ENCODE measurements around the gene C2.

C2 gene

DNA sequence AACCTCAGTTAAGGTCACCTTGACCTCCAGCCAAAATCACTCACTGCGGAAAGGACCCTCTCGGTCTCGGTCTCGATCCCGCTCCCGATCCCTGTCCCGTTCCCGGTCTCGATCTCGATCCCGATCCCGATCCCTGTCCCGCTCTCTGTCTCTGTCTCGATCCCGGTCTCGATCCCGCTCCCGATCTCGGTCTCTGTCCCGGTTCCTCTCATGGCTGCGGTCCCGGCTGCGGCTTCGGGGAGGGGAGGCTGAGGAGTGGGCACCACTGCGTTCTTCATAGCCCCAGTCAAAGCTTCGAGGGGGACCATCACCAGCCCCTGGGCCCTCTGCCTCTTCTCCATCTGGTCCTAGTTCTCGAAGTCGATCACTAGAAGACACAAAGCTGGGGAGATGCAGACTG, 27.0 kb downstream of the C2 start:
- ChIA-PET POLR2A (no interaction called here), CTCF (interaction anchor here (1.6 to 7.4 kb wide), 2 partner anchors 14 to 65 kb away, joined by 8 to 94 read pairs; no protein-coding TSS in a partner anchor)
- TF ChIP-seq CTCF (IDR thresholded peaks at IDR 0.05; ENCODE audit: insufficient read depth, low read length, missing control alignments): no peak
- no peak overlapping the region for H3K4me3 ChIP-seq (ENCODE audit: low read depth, low read length)
- no peak for DNase-seq (ENCODE audit: low read depth, low spot score)

DNA sequence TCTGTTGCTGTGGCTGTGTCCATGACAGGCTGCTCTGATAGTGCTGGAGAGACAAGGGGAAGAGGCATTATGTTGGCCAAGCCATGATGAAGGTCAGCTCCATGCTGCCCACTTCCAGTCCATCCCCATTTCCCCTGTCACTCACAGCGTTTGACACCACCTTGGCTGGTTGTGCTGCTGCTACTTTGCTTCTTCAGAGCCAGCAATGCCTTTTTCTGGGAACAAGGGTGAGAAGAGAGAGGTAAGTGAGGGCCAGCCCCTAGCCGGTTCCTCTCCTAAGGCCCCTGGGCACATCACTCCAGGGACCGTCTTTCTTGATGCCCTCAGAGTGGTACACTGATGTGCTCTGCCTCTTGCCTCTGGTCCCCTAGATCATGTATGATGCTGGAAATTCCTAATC, 29.3 kb downstream of the C2 start:
- no peak for TF ChIP-seq CTCF (IDR thresholded peaks at IDR 0.05; ENCODE audit: insufficient read depth, low read length, missing control alignments)
- POLR2A ChIA-PET: no interaction called here
- no peak for DNase-seq (ENCODE audit: low read depth, low spot score)
- CTCF ChIA-PET: interaction anchor here (0.6 to 1.9 kb wide), 9 partner anchors 9 to 276 kb away, joined by 3 to 7 read pairs (median 4); partner anchors contain the start of genes CFB and LY6G5C
- no peak overlapping the region for H3K4me3 ChIP-seq (ENCODE audit: low read depth, low read length)

DNA sequence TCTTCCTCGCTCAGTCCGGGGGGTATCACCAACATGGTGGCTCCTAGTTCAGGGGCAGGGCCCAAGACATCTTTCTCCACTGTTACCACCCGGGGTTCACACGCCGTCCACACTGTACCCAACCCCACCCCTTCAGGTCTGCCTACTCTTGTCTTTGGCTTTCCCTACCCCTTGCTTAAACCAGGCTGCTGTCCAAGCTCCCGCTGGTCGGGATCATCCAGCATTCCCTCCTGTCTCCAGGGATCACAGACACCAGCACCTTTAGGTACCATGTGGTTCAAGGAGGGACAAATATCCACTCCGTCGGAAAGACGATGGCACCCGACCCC, 30.9 kb downstream of the C2 start:
- POLR2A ChIA-PET: interaction anchor here (1.1 to 1.8 kb wide), 5 partner anchors 10 to 61 kb away, joined by 4 to 16 read pairs (median 5); partner anchors contain the start of genes DXO, EHMT2 and ZBTB12
- peak overlapping the region; percentile 100 for H3K4me3 ChIP-seq (ENCODE audit: low read depth, low read length)
- no peak for TF ChIP-seq CTCF (IDR thresholded peaks at IDR 0.05; ENCODE audit: insufficient read depth, low read length, missing control alignments)
- CTCF ChIA-PET: interaction anchor here (1.5 to 1.9 kb wide), 3 partner anchors 7 to 40 kb away, joined by 4 to 7 read pairs (median 5); no protein-coding TSS in a partner anchor
- no peak for DNase-seq (ENCODE audit: low read depth, low spot score)

DNA sequence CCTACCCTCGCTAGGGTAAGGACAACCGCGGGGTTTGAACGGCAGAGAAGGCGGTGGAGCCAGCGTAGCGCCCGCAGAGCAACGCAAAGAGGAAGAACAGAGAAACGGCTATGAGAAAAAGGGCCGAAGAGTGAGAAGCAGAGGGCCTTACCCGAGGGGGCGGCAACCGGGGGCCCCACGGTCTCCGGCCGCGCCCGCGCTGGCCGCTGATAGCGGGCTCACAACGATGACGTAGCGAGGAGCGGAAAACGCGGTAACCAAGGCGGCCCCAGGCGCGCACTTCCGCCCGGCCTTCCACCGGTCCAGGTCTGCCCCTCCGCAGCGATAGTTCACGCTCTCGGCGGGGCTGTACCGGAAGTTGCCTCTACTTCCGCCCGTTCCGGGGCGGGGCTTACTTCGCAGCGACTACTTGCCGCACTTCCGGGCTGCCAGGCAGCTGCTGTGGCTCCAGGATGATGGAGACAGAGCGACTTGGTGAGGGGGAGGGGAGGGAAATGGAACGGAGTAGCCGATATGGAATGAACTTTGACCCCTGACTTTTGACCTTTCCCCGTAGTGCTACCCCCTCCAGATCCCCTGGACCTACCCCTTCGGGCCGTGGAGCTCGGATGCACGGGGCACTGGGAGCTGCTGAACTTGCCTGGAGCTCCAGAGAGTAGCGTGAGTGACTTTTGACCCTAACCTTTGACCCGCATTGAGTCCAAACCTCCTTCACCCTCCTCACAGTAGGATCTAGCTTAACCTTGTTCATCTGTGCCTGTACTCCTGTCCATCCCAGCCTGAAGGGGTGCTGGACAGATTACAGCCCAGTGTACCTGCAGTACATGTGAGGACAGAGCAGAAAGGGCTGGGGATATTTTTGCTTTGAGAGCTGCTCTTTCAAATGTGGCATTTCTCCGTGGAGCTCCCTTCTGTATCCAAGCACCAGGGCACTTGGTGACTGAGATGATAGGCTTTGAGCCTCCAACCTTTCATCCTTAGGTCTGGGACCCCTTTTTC, 31.5 kb downstream of the C2 start, which contains the start of the genes NELFE and SKIC2:
TSS of gene NELFE (minus strand) at position 231 of the 999 bp plus-strand sequence. CDS start 525 bp downstream, outside the sequence.
TSS of gene SKIC2 (plus strand) at position 435 of the 999 bp plus-strand sequence. CDS start at position 453, 18 bp downstream.
- TF ChIP-seq CTCF (IDR thresholded peaks at IDR 0.05; ENCODE audit: insufficient read depth, low read length, missing control alignments): no peak
- H3K4me3 ChIP-seq (ENCODE audit: low read depth, low read length): peak within 1 kb of the TSS; percentile 100
- POLR2A ChIA-PET: interaction anchor here (1.1 to 1.8 kb wide), 6 partner anchors 9 to 219 kb away, joined by 4 to 16 read pairs (median 4); partner anchors contain the start of genes DXO, EHMT2 and ZBTB12
- peak; percentile 81 for DNase-seq (ENCODE audit: low read depth, low spot score)
- CTCF ChIA-PET: interaction anchor here (0.7 to 1.9 kb wide), 9 partner anchors 8 to 237 kb away, joined by 3 to 9 read pairs (median 5); partner anchors contain the start of gene DXO

DNA sequence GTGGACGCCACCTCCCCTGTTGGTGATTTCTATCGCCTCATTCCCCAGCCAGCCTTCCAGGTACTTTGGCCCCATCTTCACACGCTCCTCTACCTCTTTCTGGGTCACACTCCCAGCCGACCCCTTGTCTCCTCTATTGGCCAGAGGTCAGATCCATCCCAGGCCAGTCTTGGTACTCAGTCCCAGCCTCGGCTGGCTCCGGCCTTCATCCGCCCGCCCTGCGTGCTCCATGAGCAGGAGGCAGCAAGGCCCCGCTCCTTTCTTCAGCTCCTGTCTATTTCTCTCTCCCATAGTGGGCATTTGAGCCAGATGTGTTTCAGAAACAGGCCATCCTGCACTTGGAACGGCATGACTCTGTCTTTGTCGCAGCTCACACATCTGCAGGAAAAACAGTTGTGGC, 34.1 kb downstream of the C2 start:
- ChIA-PET CTCF (interaction anchor here (5.8 kb wide), 1 partner anchor 10 kb away, joined by 30 read pairs; no protein-coding TSS in a partner anchor), POLR2A (interaction anchor here (1.6 kb wide), 1 partner anchor 10 kb away, joined by 5 read pairs; the partner anchor contains the start of gene DXO)

More for the DNA sequence above, 34.1 kb downstream of the C2 start:
- no peak for DNase-seq (ENCODE audit: low read depth, low spot score)
- TF ChIP-seq CTCF (IDR thresholded peaks at IDR 0.05; ENCODE audit: insufficient read depth, low read length, missing control alignments): no peak
- H3K4me3 ChIP-seq (ENCODE audit: low read depth, low read length): no peak overlapping the region
